Heart right ventricle (tissue), 16 donors: ENCODE results near the gene RAB36. TPM values are rescaled to one million over a fixed set of nuclear protein-coding genes. Genes with fewer than 3 reads are reported as not detected.

Experiments
- ATAC-seq, 8 donors: fragments of 200-7000 bp; cut with Tn5 transposase; one replicate each; pipeline ENCODE4 v1.9.1; 2020; ENCODE audit warnings: mild to moderate bottlenecking in 8 of 8, moderate library complexity in 8 of 8, moderate number of reproducible peaks in 1 of 8
- DNase-seq, 2 donors: peaks; one replicate each; pipeline ENCODE4 v3.0.0-alpha.2; 2020
- H3K27ac ChIP-seq, 10 donors: fragments of 200-600 bp; sonication (generic) in 2 of 10; one replicate each; pipeline versions ENCODE4 v1.5.0 to v1.8.0; 2020 to 2022; ENCODE audit warnings: mild to moderate bottlenecking in 3 of 10
- H3K27me3 ChIP-seq, 7 donors: fragments of 200-600 bp; one replicate each; pipeline ENCODE4 v1.8.0; 2021 to 2022; ENCODE audit warnings: mild to moderate bottlenecking in 2 of 7
- H3K36me3 ChIP-seq, 9 donors: fragments of 200-600 bp; sonication (generic) in 1 of 9; one replicate each; pipeline versions ENCODE4 v1.5.0 to v1.8.0; 2020 to 2022; ENCODE audit warnings: mild to moderate bottlenecking in 2 of 9
- H3K4me1 ChIP-seq, 9 donors: fragments of 200-600 bp; sonication (generic) in 1 of 9; one replicate each; pipeline versions ENCODE4 v1.5.0 to v1.8.0; 2020 to 2022; ENCODE audit warnings: mild to moderate bottlenecking in 4 of 9
- H3K4me3 ChIP-seq, 10 donors: fragments of 200-600 bp; sonication (generic) in 2 of 10; one replicate each; pipeline versions ENCODE4 v1.5.0 to v1.8.0; 2020 to 2022; ENCODE audit warnings: mild to moderate bottlenecking in 7 of 10, moderate library complexity in 2 of 10
- H3K9me3 ChIP-seq, 11 donors: fragments of 200-600 bp in 10 of 11; sonication (generic) in 2 of 11; one replicate each; pipeline versions ENCODE4 v1.5.0 to v1.8.0; 2013 to 2022; ENCODE audit warnings: mild to moderate bottlenecking in 2 of 11, control low read depth in 1 of 11, moderate library complexity in 1 of 11
- CTCF ChIP-seq, 9 donors: fragments of 200-600 bp; sonication (generic) in 2 of 9; IDR thresholded peaks; one replicate each; pipeline versions ENCODE4 v1.5.0 to v1.8.0; 2021 to 2022; ENCODE audit warnings: antibody characterized with exemption in 9 of 9, mild to moderate bottlenecking in 5 of 9, moderate library complexity in 1 of 9
- WGBS, 2 donors: extraction: QIAGEN DNeasy Blood & Tissue Kit; methylation state at CpG; one replicate each; pipeline ENCODE4 v1.1.7; 2013; ENCODE audit warnings: inconsistent platforms in 1 of 2; 5-methylcytosine and 5-hydroxymethylcytosine counted together
- intact Hi-C, 10 donors: fragments of 100-400 bp; cut with DNase I; formaldehyde crosslinking; loops; one replicate each; pipeline versions ENCODE4 v1.11.1 to v1.14.2; 2022
- polyA plus RNA-seq, 2 donors: library from polyadenylated mRNA; stranded (reverse); fragments of 200-250 nt; gene quantifications; one replicate each; pipeline ENCODE4 v1.2.3, GENCODE V29; 2013
- total RNA-seq, 10 donors: library from RNA; stranded (reverse); fragmentation: NEBNext Ultra II Directional in 3 of 10; extraction: Animal tissue kit (Norgen Biotek cat#: 25700) in 3 of 10; gene quantifications; one replicate each; pipeline versions ENCODE4 v1.2.1 to v1.2.4, GENCODE V29; 2021 to 2023
- donor health status: Arrhythmogenic right ventricular cardiomyopathy.
- donor health status: ischemic (EF 13 %, LVEDD 7.1; RV severe dilation, severe dysfunction).
- donor health status: healthy with polysubstance abuse.
- donor health status: DM: no; HTN: yes; CAD: no.
- donor health status: DM: no; HTN: no; CAD: no.
- donor health status: ischemic (EF 25% LVEDD 6.9; RV normal size, moderate dysfunction).
- donor health status: ischemic (EF 25% LVEDD 5.7; RV mildly dilated, moderate dysfunction).
- donor health status: healthy.
- donor health status: DM: yes; HTN: yes; CAD: no.
- donor health status: Ischemic cardiomyopathy.
- donor health status: ischemic (EF 35%, LVEDD 5.7; RV mildly dilated, moderate dysfunction).
- donor health status: nonischemic (EF 11% LVEDD 7.7; RV severe dilation, severe dysfunction).
- donor health status: DM: yes; HTN: yes; CAD: no.
- donor health status: PGD.
- donor health status: ischemic (EF 29% LVEDD 5.4; RV normal size, mild dysfunction).
- donor health status: nonischemic (EF 23%, LVEDD 6.1; RV moderate dilation, normal function).

Gene RAB36
- total and polyA plus RNA-seq, 12 donors, result 0.15 to 1.00 (median 0.43) TPM

GRCh38 chr22:23101524-23101923 lies 43.8 kb upstream of the RAB36 start:
- Histone ChIP-seq H3K4me3 (no peak overlapping the region), H3K27ac (no peak overlapping the region), H3K36me3 (no peaks in the 10 kb centered on the region), H3K9me3 (no peaks in the 10 kb centered on the region), H3K27me3 (no peaks in the 10 kb centered on the region), H3K4me1 (peaks cover 9 to 45% (median 25%) of the 10 kb centered on the region in 9 donors)
- intact Hi-C loops, result no loop called here
- 94 to 95% methylated on average over 3 of the region's 3 CpGs for WGBS, 2 donors
- no peak for TF ChIP-seq CTCF (IDR thresholded peaks at IDR 0.05)
- DNase-seq, result no peak
- ATAC-seq, result no peak

- Histone ChIP-seq H3K4me1 (peaks cover 9 to 50% (median 32%) of the 10 kb centered on the region in 9 donors), H3K9me3 (no peaks in the 10 kb centered on the region), H3K4me3 (no peak overlapping the region), H3K27me3 (no peaks in the 10 kb centered on the region), H3K36me3 (no peaks in the 10 kb centered on the region), H3K27ac (no peak overlapping the region)
- no peak for TF ChIP-seq CTCF (IDR thresholded peaks at IDR 0.05)
- ATAC-seq (no peak), DNase-seq (no peak)
- 90% methylated on average over 10 of the region's 10 CpGs for WGBS, 2 donors
- intact Hi-C loops, result no loop called here
Observed at GRCh38 chr22:23102002-23102655, 43.1 kb upstream of the RAB36 start.

- Histone ChIP-seq H3K27ac (no peak overlapping the region), H3K4me1 (peaks cover 9 to 54% (median 33%) of the 10 kb centered on the region in 9 donors), H3K36me3 (no peaks in the 10 kb centered on the region), H3K27me3 (no peaks in the 10 kb centered on the region), H3K9me3 (no peaks in the 10 kb centered on the region), H3K4me3 (no peak overlapping the region)
- intact Hi-C loops, result no loop called here
- no peak for ATAC-seq
- no peak for TF ChIP-seq CTCF (IDR thresholded peaks at IDR 0.05)
- no peak for DNase-seq
- 87 to 91% methylated on average over 3 of the region's 3 CpGs for WGBS, 2 donors
Observed at GRCh38 chr22:23102776-23103175, 42.5 kb upstream of the RAB36 start.

- Histone ChIP-seq H3K4me3 (no peak overlapping the region), H3K27me3 (no peaks in the 10 kb centered on the region), H3K36me3 (no peaks in the 10 kb centered on the region), H3K27ac (no peak overlapping the region), H3K4me1 (peaks cover 6 to 48% (median 27%) of the 10 kb centered on the region in 9 donors), H3K9me3 (no peaks in the 10 kb centered on the region)
- 93 to 94% methylated on average over 13 of the region's 13 CpGs for WGBS, 2 donors
- ATAC-seq (no peak), DNase-seq (no peak)
- no peak for TF ChIP-seq CTCF (IDR thresholded peaks at IDR 0.05)
- intact Hi-C loops, result no loop called here
Observed at GRCh38 chr22:23103199-23103954, 41.9 kb upstream of the RAB36 start.
